HFF-Myc (cell line): ENCODE data around the gene GYS1.

Experiments
- DNase-seq: peaks from one replicate; pipeline ENCODE4 v3.0.0-alpha.2; 2011; ENCODE audit warnings: low read depth; ENCODE audit errors: extremely low read depth
- H3K4me3 ChIP-seq: replicated peaks from 2 replicates; pipeline ENCODE4 v1.5.1; 2011; ENCODE audit warnings: low read depth, mild to moderate bottlenecking, control low read depth, low read length
- CTCF ChIP-seq: IDR thresholded peaks from 2 replicates; pipeline ENCODE4 v1.5.1; 2012; ENCODE audit warnings: mild to moderate bottlenecking, low read depth, low read length, control low read depth; ENCODE audit errors: missing control alignments

GYS1 gene

GRCh38 chr19:48975947-48976847, 16.9 kb downstream of the GYS1 start:
- H3K4me3 ChIP-seq = no peak overlapping the region
- TF ChIP-seq CTCF = no peak
- DNase-seq = no peak

GRCh38 chr19:48970923-48971395, 22.1 kb downstream of the GYS1 start:
- TF ChIP-seq CTCF = peak; percentile 93
- DNase-seq = no peak
- no peak overlapping the region for H3K4me3 ChIP-seq

- DNase-seq = no peak
- no peak overlapping the region for H3K4me3 ChIP-seq
- TF ChIP-seq CTCF = no peak
These were observed 22.9 kb downstream of the GYS1 start for GRCh38 chr19:48970139-48970766.

- no peak for TF ChIP-seq CTCF
- no peak overlapping the region for H3K4me3 ChIP-seq
- DNase-seq = no peak
These were observed 23.6 kb downstream of the GYS1 start for GRCh38 chr19:48969276-48970138.

GRCh38 chr19:48968813-48969218, 24.3 kb downstream of the GYS1 start:
- TF ChIP-seq CTCF = no peak
- no peak for DNase-seq
- no peak overlapping the region for H3K4me3 ChIP-seq

- H3K4me3 ChIP-seq = no peak overlapping the region
- no peak for TF ChIP-seq CTCF
- no peak for DNase-seq
These were observed 24.9 kb downstream of the GYS1 start for GRCh38 chr19:48968179-48968661.
